MCF 10A (cell line): Measurements from ENCODE around the gene CRIM1. TPM values are rescaled to one million over a fixed set of nuclear protein-coding genes. Genes with fewer than 3 reads are reported as not detected.

Experiments
- BruUV-seq: library from RNA; stranded (reverse); fragments of 400-500 nt; replicated peaks from 2 replicates; lab custom pipeline; 2021; lab: Mats Ljungman, UMichigan
- CTCF ChIA-PET: fragments of 300-600 bp; sonication (Branson Sonifier 250); formaldehyde crosslinking; extraction: SDS; loops from one replicate; lab custom pipeline; 2021; ENCODE audit warnings: antibody characterized with exemption, inconsistent platforms; lab: Yijun Ruan, JAX
- POLR2A ChIA-PET: fragments of 300-600, 350-650 bp; sonication (Branson Sonifier 250); formaldehyde crosslinking; extraction: SDS; loops from one replicate; lab custom pipeline; 2020; ENCODE audit warnings: antibody characterized with exemption, inconsistent platforms; lab: Yijun Ruan, JAX
- DNase-seq: peaks from one replicate; pipeline ENCODE4 v3.0.0-alpha.2; 2018; ENCODE audit not compliant: unreplicated experiment
- H3K27ac Mint-ChIP-seq: one replicate; pipeline ENCODE4 v1.8.0; 2022; ENCODE audit warnings: mild to moderate bottlenecking, low read depth, mixed read lengths; ENCODE audit not compliant: unreplicated experiment
- H3K27me3 Mint-ChIP-seq: one replicate; pipeline ENCODE4 v1.8.0; 2022; ENCODE audit warnings: mixed read lengths; ENCODE audit not compliant: insufficient read depth, unreplicated experiment
- H3K36me3 Mint-ChIP-seq: one replicate; pipeline ENCODE4 v1.8.0; 2022; ENCODE audit warnings: mild to moderate bottlenecking, moderate library complexity, mixed read lengths; ENCODE audit not compliant: insufficient read depth, unreplicated experiment
- H3K4me1 Mint-ChIP-seq: one replicate; pipeline ENCODE4 v1.8.0; 2022; ENCODE audit warnings: mixed read lengths; ENCODE audit not compliant: insufficient read depth, unreplicated experiment
- H3K4me3 Mint-ChIP-seq: one replicate; pipeline ENCODE4 v1.8.0; 2022; ENCODE audit warnings: mild to moderate bottlenecking, moderate library complexity, mixed read lengths; ENCODE audit not compliant: unreplicated experiment
- H3K9me3 Mint-ChIP-seq: one replicate; pipeline ENCODE4 v1.8.0; 2022; ENCODE audit warnings: mixed read lengths; ENCODE audit not compliant: unreplicated experiment
- intact Hi-C: fragments of 100-400 bp; cut with micrococcal nuclease; formaldehyde crosslinking; loops from 2 replicates; pipeline ENCODE4 v1.14.1; 2022
- total RNA-seq: library from RNA; stranded (reverse); gene quantifications from 2 replicates; pipeline ENCODE4 v1.2.3, GENCODE V29; 2022
- TF ChIP-seq, protein P1 (sequence below): fragments of 200-600 bp; IDR thresholded peaks from one replicate; pipeline ENCODE4 v1.8.0; 2022; ENCODE audit warnings: antibody characterized with exemption, mild to moderate bottlenecking; ENCODE audit not compliant: unreplicated experiment

Gene CRIM1
- total RNA-seq, 1 experiment from 2014 or later, result 185 TPM

GRCh38 chr2:36330473-36331395 is 24.8 kb upstream of the CRIM1 start:
- Mint-ChIP-seq H3K27me3 (peaks cover 36% of the 10 kb centered on the region), H3K36me3 (no peaks in the 10 kb centered on the region), H3K4me3 (no peak overlapping the region), H3K4me1 (no peaks in the 10 kb centered on the region), H3K27ac (no peak overlapping the region), H3K9me3 (no peaks in the 10 kb centered on the region)
- TF ChIP-seq, protein P1, sequence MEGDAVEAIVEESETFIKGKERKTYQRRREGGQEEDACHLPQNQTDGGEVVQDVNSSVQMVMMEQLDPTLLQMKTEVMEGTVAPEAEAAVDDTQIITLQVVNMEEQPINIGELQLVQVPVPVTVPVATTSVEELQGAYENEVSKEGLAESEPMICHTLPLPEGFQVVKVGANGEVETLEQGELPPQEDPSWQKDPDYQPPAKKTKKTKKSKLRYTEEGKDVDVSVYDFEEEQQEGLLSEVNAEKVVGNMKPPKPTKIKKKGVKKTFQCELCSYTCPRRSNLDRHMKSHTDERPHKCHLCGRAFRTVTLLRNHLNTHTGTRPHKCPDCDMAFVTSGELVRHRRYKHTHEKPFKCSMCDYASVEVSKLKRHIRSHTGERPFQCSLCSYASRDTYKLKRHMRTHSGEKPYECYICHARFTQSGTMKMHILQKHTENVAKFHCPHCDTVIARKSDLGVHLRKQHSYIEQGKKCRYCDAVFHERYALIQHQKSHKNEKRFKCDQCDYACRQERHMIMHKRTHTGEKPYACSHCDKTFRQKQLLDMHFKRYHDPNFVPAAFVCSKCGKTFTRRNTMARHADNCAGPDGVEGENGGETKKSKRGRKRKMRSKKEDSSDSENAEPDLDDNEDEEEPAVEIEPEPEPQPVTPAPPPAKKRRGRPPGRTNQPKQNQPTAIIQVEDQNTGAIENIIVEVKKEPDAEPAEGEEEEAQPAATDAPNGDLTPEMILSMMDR, result no peak
- intact Hi-C loops, result no loop called here
- BruUV-seq, result no TSS peak
- ChIA-PET POLR2A (no interaction called here), CTCF (interaction anchor here (0.5 to 1.6 kb wide), 3 partner anchors 9 to 543 kb away, joined by 3 to 7 read pairs (median 4); no protein-coding TSS in a partner anchor)
- no peak for DNase-seq

- ChIA-PET CTCF (interaction anchor here (1.6 kb wide), 1 partner anchor 331 kb away, joined by 8 read pairs; no protein-coding TSS in a partner anchor), POLR2A (interaction anchor here (0.5 kb wide), 1 partner anchor 1417 kb away, joined by 3 read pairs; no protein-coding TSS in a partner anchor)
- peaks cover 4% of the 10 kb centered on the region for H3K4me1 Mint-ChIP-seq
- peaks cover 20% of the 10 kb centered on the region for H3K27me3 Mint-ChIP-seq
- DNase-seq, result no peak
- no peaks in the 10 kb centered on the region for H3K36me3 Mint-ChIP-seq
- TF ChIP-seq, protein P1, result no peak
- H3K27ac Mint-ChIP-seq, result no peak overlapping the region
- intact Hi-C loops, result no loop called here
- no TSS peak for BruUV-seq
- H3K9me3 Mint-ChIP-seq, result no peaks in the 10 kb centered on the region
- no peak overlapping the region for H3K4me3 Mint-ChIP-seq
Measured at GRCh38 chr2:36333350-36334012, 22.1 kb upstream of the CRIM1 start.

DNA sequence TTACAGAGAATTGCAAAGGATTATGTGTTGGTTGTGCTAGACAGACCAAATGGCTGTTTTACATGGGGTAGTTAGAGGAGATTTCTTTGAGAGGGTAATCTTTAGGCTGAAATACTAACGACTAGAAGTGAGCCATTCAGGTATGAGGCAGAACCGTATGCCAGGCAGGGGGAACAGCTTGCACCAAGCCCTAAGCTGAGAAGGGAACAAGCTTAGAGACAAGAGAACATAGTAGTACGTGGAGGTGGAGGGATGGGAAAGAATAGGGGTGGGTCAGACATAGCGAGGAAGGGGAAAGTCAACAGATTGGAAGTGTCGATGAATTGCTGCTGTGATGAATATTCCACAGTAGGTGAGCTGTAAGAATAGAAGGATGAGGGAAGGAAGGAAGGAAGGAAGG is 20.0 kb upstream of the CRIM1 start:
- ChIA-PET CTCF (interaction anchor here (0.6 to 2.3 kb wide), 5 partner anchors 9 to 450 kb away, joined by 3 to 8 read pairs (median 5); no protein-coding TSS in a partner anchor), POLR2A (no interaction called here)
- H3K27me3 Mint-ChIP-seq, result peaks cover 18% of the 10 kb centered on the region
- intact Hi-C loops, result no loop called here
- no TSS peak for BruUV-seq
- no peak overlapping the region for H3K4me3 Mint-ChIP-seq
- no peaks in the 10 kb centered on the region for H3K9me3 Mint-ChIP-seq
- H3K27ac Mint-ChIP-seq, result no peak overlapping the region
- DNase-seq, result no peak
- H3K36me3 Mint-ChIP-seq, result no peaks in the 10 kb centered on the region
- TF ChIP-seq, protein P1, result no peak
- H3K4me1 Mint-ChIP-seq, result peaks cover 8% of the 10 kb centered on the region

DNA sequence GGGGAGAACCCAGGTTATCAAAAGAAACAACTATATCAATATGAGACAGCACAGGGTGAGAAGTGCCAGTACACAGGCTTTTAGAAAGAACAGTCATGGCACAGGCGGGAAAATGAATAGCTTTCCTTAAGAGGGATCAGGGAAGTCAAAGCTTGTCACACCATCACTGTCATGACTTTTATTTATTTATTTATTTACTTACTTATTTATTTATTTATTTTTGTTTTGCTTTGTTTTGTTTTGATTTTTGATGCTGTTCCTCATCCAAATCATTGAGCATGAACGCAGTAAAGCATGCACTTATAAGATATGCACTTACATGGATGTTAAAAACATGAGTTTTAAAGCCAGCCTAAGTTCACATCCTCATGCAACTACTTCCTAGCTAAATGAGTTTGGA is 19.3 kb upstream of the CRIM1 start:
- Mint-ChIP-seq H3K27ac (no peak overlapping the region), H3K9me3 (no peaks in the 10 kb centered on the region), H3K4me3 (no peak overlapping the region), H3K4me1 (peaks cover 8% of the 10 kb centered on the region), H3K36me3 (no peaks in the 10 kb centered on the region), H3K27me3 (peaks cover 18% of the 10 kb centered on the region)
- CTCF ChIA-PET, result interaction anchor here (0.6 to 2.3 kb wide), 3 partner anchors 14 to 364 kb away, joined by 3 to 8 read pairs (median 3); no protein-coding TSS in a partner anchor
- DNase-seq, result no peak
- TF ChIP-seq, protein P1, result no peak
- BruUV-seq, result no TSS peak
- POLR2A ChIA-PET, result no interaction called here
- intact Hi-C loops, result no loop called here
